GM12878 (cell line): ENCODE data around the gene COL4A4. TPM values are rescaled to one million over a fixed set of nuclear protein-coding genes. Genes with fewer than 3 reads are reported as not detected.

Experiments
- ATAC-seq: fragments of 200-7000 bp; cut with Tn5 transposase; 3 replicates; pipeline ENCODE4 v1.9.1; 2020; ENCODE audit warnings: mild to moderate bottlenecking, moderate library complexity
- BruUV-seq: library from RNA; stranded (reverse); fragments of 400-500 nt; replicated peaks from 2 replicates; lab custom pipeline; 2021; lab: Mats Ljungman, UMichigan
- CTCF ChIA-PET: fragments of 300-600 bp; sonication (Branson Sonifier 250); formaldehyde crosslinking; extraction: SDS; loops from one replicate; lab custom pipeline; 2021; ENCODE audit warnings: inconsistent platforms; lab: Yijun Ruan, JAX
- POLR2A ChIA-PET: fragments of 350-600 bp; formaldehyde crosslinking; extraction: SDS; loops from one replicate; lab custom pipeline; 2021; ENCODE audit warnings: inconsistent platforms; lab: Charles Lee
- RAD21 ChIA-PET: fragments of 300-600 bp; sonication (Branson Sonifier 250); formaldehyde crosslinking; loops from one replicate; lab custom pipeline; 2023; ENCODE audit warnings: antibody characterized with exemption; ENCODE audit not compliant: unreplicated experiment; lab: Charles Lee
- SMC1A ChIA-PET: fragments of 300-600 bp; sonication (Branson Sonifier 250); formaldehyde crosslinking; loops from one replicate; lab custom pipeline; 2023; ENCODE audit not compliant: unreplicated experiment, uncharacterized antibody; lab: Charles Lee
- DNase-seq: peaks from one replicate; pipeline ENCODE4 v3.0.0-alpha.2; 2011; ENCODE audit warnings: low read depth, low spot score
- FAIRE-seq: peaks from 3 replicates; lab custom pipeline; 2011; peaks lifted over from hg19 to GRCh38; lab: Jason Lieb, UNC
- H2AFZ ChIP-seq: 2 replicates; pipeline ENCODE4 v1.6.0; 2011; ENCODE audit warnings: low read depth, low read length, control low read depth; ENCODE audit not compliant: control insufficient read depth
- H3K27ac ChIP-seq: 2 replicates; pipeline ENCODE4 v1.5.1; 2011; ENCODE audit warnings: control low read depth; ENCODE audit not compliant: control insufficient read depth, insufficient read depth
- H3K27me3 ChIP-seq, 2 experiments: replicated peaks in 1 of 2; 2 replicates each; pipeline versions ENCODE4 v1.6.0 to v1.6.1; 2011; ENCODE audit warnings: low read length in 1 of 2; ENCODE audit not compliant: control insufficient read depth in 2 of 2, insufficient read depth in 2 of 2
- H3K36me3 ChIP-seq, 2 experiments: 2 replicates each; pipeline ENCODE4 v1.5.1; 2011; ENCODE audit warnings: low read length in 1 of 2; ENCODE audit not compliant: control insufficient read depth in 2 of 2, insufficient read depth in 2 of 2
- H3K4me1 ChIP-seq: 2 replicates; pipeline ENCODE4 v1.6.1; 2011; ENCODE audit warnings: mild to moderate bottlenecking, low read length, moderate library complexity, mixed read lengths; ENCODE audit not compliant: control insufficient read depth, insufficient read depth
- H3K4me2 ChIP-seq: 2 replicates; pipeline ENCODE4 v1.6.0; 2011; ENCODE audit warnings: control low read depth; ENCODE audit not compliant: control insufficient read depth, insufficient read depth
- H3K4me3 ChIP-seq: fragments of 200-600 bp; sonication (generic); 2 replicates; pipeline ENCODE4 v1.5.1; 2016
- H3K79me2 ChIP-seq: 2 replicates; pipeline ENCODE4 v1.6.0; 2011; ENCODE audit warnings: low read length; ENCODE audit not compliant: control insufficient read depth, insufficient read depth
- H3K9ac ChIP-seq: 2 replicates; pipeline ENCODE4 v1.8.0; 2011; ENCODE audit warnings: low read length, control low read depth, mixed read lengths; ENCODE audit not compliant: control insufficient read depth, insufficient read depth
- H3K9me3 ChIP-seq: replicated peaks from 3 replicates; pipeline ENCODE4 v1.5.1; 2011; ENCODE audit warnings: mild to moderate bottlenecking, low read length; ENCODE audit not compliant: control insufficient read depth, insufficient read depth
- H4K20me1 ChIP-seq: 2 replicates; pipeline ENCODE4 v1.6.0; 2011; ENCODE audit not compliant: control insufficient read depth, insufficient read depth
- CHD4 ChIP-seq: fragments of 200-600 bp; sonication (generic); IDR thresholded peaks from 2 replicates; pipeline ENCODE4 v1.6.1; 2016; ENCODE audit warnings: mild to moderate bottlenecking
- IKZF2 ChIP-seq, 2 experiments: fragments of 450-650 bp; IDR thresholded peaks; 2 replicates each; pipeline ENCODE4 v1.6.1; 2017; ENCODE audit warnings: mild to moderate bottlenecking in 2 of 2, moderate library complexity in 2 of 2
- KDM1A ChIP-seq: fragments of 200-600 bp; sonication (generic); IDR thresholded peaks from 2 replicates; pipeline ENCODE4 v1.6.1; 2016; ENCODE audit warnings: borderline replicate concordance
- LARP7 ChIP-seq: fragments of 450-650 bp; IDR thresholded peaks from 2 replicates; pipeline ENCODE4 v1.6.1; 2017; ENCODE audit warnings: mild to moderate bottlenecking
- MYB ChIP-seq: fragments of 150-350 bp; IDR thresholded peaks from 2 replicates; pipeline ENCODE4 v1.6.1; 2014; ENCODE audit warnings: mild to moderate bottlenecking, low read depth, low read length, borderline replicate concordance
- NFYB ChIP-seq: IDR thresholded peaks from 2 replicates; pipeline ENCODE4 v1.6.1; 2011; ENCODE audit warnings: low read depth, mild to moderate bottlenecking, low read length, improper control_type of control experiment, moderate library complexity; ENCODE audit not compliant: insufficient read depth
- RAD21 ChIP-seq: IDR thresholded peaks from 2 replicates; pipeline ENCODE4 v1.6.1; 2011; ENCODE audit warnings: mild to moderate bottlenecking, low read depth, low read length, moderate library complexity; ENCODE audit not compliant: insufficient read depth
- RUNX3 ChIP-seq: IDR thresholded peaks from 2 replicates; pipeline ENCODE4 v1.6.1; 2012; ENCODE audit warnings: low read length, inconsistent platforms
- SRF ChIP-seq, 2 experiments: IDR thresholded peaks; 2 replicates each; pipeline ENCODE4 v1.6.1; 2011; ENCODE audit warnings: low read depth in 2 of 2, low read length in 2 of 2, mild to moderate bottlenecking in 1 of 2, moderate library complexity in 1 of 2
- STAT3 ChIP-seq: IDR thresholded peaks from 2 replicates; pipeline ENCODE4 v1.6.1; 2011; ENCODE audit warnings: low read depth, low read length, improper control_type of control experiment
- ZBTB4 ChIP-seq: fragments of 450-650 bp; formaldehyde crosslinking; IDR thresholded peaks from 2 replicates; pipeline ENCODE4 v1.4.0; 2022; ENCODE audit warnings: mild to moderate bottlenecking, moderate library complexity
- WGBS: methylation state at CpG from one replicate; pipeline ENCODE4 v1.1.6; 2016; ENCODE audit warnings: low lambda C conversion rate; ENCODE audit not compliant: insufficient replicate concordance, insufficient coverage; ENCODE audit errors: missing lambda C conversion rate; 5-methylcytosine and 5-hydroxymethylcytosine counted together
- in situ Hi-C: fragments of 300-500 bp; cut with MboI; formaldehyde crosslinking; loops from 9 replicates; pipeline ENCODE4 v1.14.3; 2018; ENCODE audit warnings: mixed read lengths
- intact Hi-C: fragments of 100-400 bp; cut with micrococcal nuclease; formaldehyde crosslinking; loops from one replicate; pipeline ENCODE4 v1.14.2; 2022; ENCODE audit not compliant: unreplicated experiment
- polyA plus RNA-seq, 11 experiments: library from polyadenylated mRNA; depleted of rRNA in 4 of 11; unstranded in 6 of 11; stranded (reverse) in 5 of 11; fragments of >200 nt; fragmentation: Nextera tagmentation in 4 of 11; fragmentation: Illumina TruSeq in 1 of 11; extraction: Ambion mirVana in 4 of 11; extraction: Trizol in 1 of 11; gene quantifications; 1 replicate in 1 of 11; 2 replicates in 10 of 11; pipeline versions ENCODE4 v1.2.1 to v1.2.3, GENCODE V29; 2011 to 2016; ENCODE audit warnings: inconsistent platforms in 2 of 11, missing spikeins in 2 of 11, low read depth in 1 of 11
- total RNA-seq, 4 experiments: library from RNA; depleted of rRNA in 3 of 4; stranded (reverse); fragments of >200 nt in 3 of 4; fragmentation: Illumina TruSeq in 1 of 4; extraction: Trizol in 1 of 4; gene quantifications; 2 replicates each; pipeline versions ENCODE4 v1.2.1 to v1.2.3, GENCODE V29; 2013 to 2021
- TF ChIP-seq, protein P1 (sequence below): IDR thresholded peaks from 2 replicates; pipeline ENCODE4 v1.6.1; 2012; ENCODE audit warnings: improper control_type of control experiment, low read depth, low read length; ENCODE audit not compliant: insufficient replicate concordance
- TF ChIP-seq, protein P2 (sequence below): IDR thresholded peaks from 2 replicates; pipeline ENCODE4 v1.6.1; 2012; ENCODE audit warnings: low read depth, low read length, improper control_type of control experiment

COL4A4 gene
- total and polyA plus RNA-seq, 10 of the 15 experiments (the other 5 are each of a cell fraction or from before 2014, with no cell fraction given), result 0.19 to 4.0 (median 2.1) TPM

- TF ChIP-seq, protein P1, sequence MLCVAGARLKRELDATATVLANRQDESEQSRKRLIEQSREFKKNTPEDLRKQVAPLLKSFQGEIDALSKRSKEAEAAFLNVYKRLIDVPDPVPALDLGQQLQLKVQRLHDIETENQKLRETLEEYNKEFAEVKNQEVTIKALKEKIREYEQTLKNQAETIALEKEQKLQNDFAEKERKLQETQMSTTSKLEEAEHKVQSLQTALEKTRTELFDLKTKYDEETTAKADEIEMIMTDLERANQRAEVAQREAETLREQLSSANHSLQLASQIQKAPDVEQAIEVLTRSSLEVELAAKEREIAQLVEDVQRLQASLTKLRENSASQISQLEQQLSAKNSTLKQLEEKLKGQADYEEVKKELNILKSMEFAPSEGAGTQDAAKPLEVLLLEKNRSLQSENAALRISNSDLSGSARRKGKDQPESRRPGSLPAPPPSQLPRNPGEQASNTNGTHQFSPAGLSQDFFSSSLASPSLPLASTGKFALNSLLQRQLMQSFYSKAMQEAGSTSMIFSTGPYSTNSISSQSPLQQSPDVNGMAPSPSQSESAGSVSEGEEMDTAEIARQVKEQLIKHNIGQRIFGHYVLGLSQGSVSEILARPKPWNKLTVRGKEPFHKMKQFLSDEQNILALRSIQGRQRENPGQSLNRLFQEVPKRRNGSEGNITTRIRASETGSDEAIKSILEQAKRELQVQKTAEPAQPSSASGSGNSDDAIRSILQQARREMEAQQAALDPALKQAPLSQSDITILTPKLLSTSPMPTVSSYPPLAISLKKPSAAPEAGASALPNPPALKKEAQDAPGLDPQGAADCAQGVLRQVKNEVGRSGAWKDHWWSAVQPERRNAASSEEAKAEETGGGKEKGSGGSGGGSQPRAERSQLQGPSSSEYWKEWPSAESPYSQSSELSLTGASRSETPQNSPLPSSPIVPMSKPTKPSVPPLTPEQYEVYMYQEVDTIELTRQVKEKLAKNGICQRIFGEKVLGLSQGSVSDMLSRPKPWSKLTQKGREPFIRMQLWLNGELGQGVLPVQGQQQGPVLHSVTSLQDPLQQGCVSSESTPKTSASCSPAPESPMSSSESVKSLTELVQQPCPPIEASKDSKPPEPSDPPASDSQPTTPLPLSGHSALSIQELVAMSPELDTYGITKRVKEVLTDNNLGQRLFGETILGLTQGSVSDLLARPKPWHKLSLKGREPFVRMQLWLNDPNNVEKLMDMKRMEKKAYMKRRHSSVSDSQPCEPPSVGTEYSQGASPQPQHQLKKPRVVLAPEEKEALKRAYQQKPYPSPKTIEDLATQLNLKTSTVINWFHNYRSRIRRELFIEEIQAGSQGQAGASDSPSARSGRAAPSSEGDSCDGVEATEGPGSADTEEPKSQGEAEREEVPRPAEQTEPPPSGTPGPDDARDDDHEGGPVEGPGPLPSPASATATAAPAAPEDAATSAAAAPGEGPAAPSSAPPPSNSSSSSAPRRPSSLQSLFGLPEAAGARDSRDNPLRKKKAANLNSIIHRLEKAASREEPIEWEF, result no peak
- TF ChIP-seq STAT3, result no peak
Measured at GRCh38 chr2:227097495-227098161, 66.4 kb downstream of the COL4A4 start (continued).

DNA sequence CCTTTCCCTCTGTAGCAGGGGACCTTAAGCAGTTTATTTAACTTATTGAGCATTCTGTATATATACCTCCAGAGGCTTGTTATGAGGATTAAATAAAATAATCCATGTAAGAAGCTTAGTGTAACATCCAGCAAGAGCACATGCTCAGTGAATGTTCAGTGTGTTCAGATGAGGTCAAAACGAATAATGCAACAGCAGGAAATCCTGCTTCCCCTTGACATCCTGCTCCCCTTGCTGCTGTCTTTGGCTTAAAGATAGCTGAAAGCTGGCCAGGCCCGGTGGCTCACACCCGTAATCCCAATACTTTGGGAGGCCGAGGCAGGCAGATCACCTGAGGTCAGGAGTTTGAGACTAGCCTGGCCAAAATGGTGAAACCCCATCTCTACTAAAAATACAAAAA is 68.7 kb downstream of the COL4A4 start:
- FAIRE-seq, result no peak
- Histone ChIP-seq H3K9ac (no peak overlapping the region), H3K27ac (no peak overlapping the region), H4K20me1 (no peaks in the 10 kb centered on the region), H3K4me3 (no peak overlapping the region), H2AFZ (no peak overlapping the region), H3K27me3 (no peaks in the 10 kb centered on the region), H3K9me3 (no peaks in the 10 kb centered on the region), H3K36me3 (no peaks in the 10 kb centered on the region), H3K4me1 (no peaks in the 10 kb centered on the region), H3K79me2 (no peaks in the 10 kb centered on the region), H3K4me2 (no peak overlapping the region)
- ATAC-seq, result no peak
- 60% methylated on average over 4 of the region's 4 CpGs for WGBS
- DNase-seq, result no peak
- intact Hi-C loops (no loop called here), in situ Hi-C loops (no loop called here)
- ChIA-PET POLR2A (no interaction called here), SMC1A (no interaction called here), CTCF (interaction anchor here (0.6 kb wide), 2 partner anchors 55 to 91 kb away, joined by 3 to 4 read pairs; no protein-coding TSS in a partner anchor), RAD21 (no interaction called here)
- BruUV-seq, result no TSS peak
- TF ChIP-seq, protein P2, sequence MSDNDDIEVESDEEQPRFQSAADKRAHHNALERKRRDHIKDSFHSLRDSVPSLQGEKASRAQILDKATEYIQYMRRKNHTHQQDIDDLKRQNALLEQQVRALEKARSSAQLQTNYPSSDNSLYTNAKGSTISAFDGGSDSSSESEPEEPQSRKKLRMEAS, result no peak
- no peak for TF ChIP-seq RAD21
- TF ChIP-seq NFYB, result no peak
- no peak for TF ChIP-seq CHD4
- no peak for TF ChIP-seq LARP7
- no peak for TF ChIP-seq RUNX3
- no peak for TF ChIP-seq IKZF2 (IDR thresholded peaks at IDR 0.05)
- no peak for TF ChIP-seq MYB
- no peak for TF ChIP-seq ZBTB4 (CRISPR knock-in tag)
- no peak for TF ChIP-seq SRF (IDR thresholded peaks at IDR 0.05; ENCODE audit: low read depth in 2 of 2, low read length in 2 of 2)
- no peak for TF ChIP-seq KDM1A
